Pancreas (tissue), 10 donors: ENCODE results near the gene RAB3GAP1. TPM values are rescaled to one million over a fixed set of nuclear protein-coding genes. Genes with fewer than 3 reads are reported as not detected.

Source experiments
- ATAC-seq, 4 donors: fragments of 200-7000 bp; cut with Tn5 transposase; one replicate each; pipeline versions ENCODE4 v1.8.0 to v1.9.1; 2020; ENCODE audit warnings: mild to moderate bottlenecking in 4 of 4, moderate library complexity in 4 of 4
- DNase-seq, 6 donors: peaks; one replicate each; pipeline ENCODE4 v3.0.0-alpha.2; 2020
- FAIRE-seq: peaks from 2 replicates; lab custom pipeline; 2012; peaks lifted over from hg19 to GRCh38; lab: Jason Lieb, UNC
- H3K27ac ChIP-seq, 4 donors: fragments of 200-600 bp; sonication (generic); 1 replicate in 3 of 4; 2 replicates in 1 of 4; pipeline versions ENCODE4 v1.5.0 to v1.8.0; 2020
- H3K27me3 ChIP-seq, 4 donors: fragments of 200-600 bp; one replicate each; pipeline ENCODE4 v1.8.0; 2021
- H3K36me3 ChIP-seq, 3 donors: fragments of 200-600 bp; sonication (generic) in 1 of 3; one replicate each; pipeline versions ENCODE4 v1.5.0 to v1.8.0; 2020 to 2021
- H3K4me1 ChIP-seq, 3 donors: fragments of 200-600 bp; one replicate each; pipeline ENCODE4 v1.8.0; 2021
- H3K4me3 ChIP-seq, 4 donors: fragments of 200-600 bp; sonication (generic) in 2 of 4; one replicate each; pipeline versions ENCODE4 v1.5.0 to v1.8.0; 2020 to 2021
- H3K9me3 ChIP-seq, 4 donors: fragments of 200-600 bp; one replicate each; pipeline ENCODE4 v1.8.0; 2021
- CTCF ChIP-seq, 4 donors: fragments of 200-600 bp; sonication (generic) in 3 of 4; IDR thresholded peaks; one replicate each; pipeline versions ENCODE4 v1.5.0 to v1.8.0; 2021; ENCODE audit warnings: antibody characterized with exemption in 4 of 4
- whole genome bisulfite sequencing, 2 donors: extraction: QIAGEN DNeasy Blood & Tissue Kit; methylation state at CpG; one replicate each; pipeline ENCODE4 v1.1.7; 2013; 5-methylcytosine and 5-hydroxymethylcytosine counted together
- intact Hi-C, 3 donors: fragments of 100-400 bp; cut with DNase I; formaldehyde crosslinking; loops; one replicate each; pipeline versions ENCODE4 v1.11.1 to v1.14.2; 2022
- polyA plus RNA-seq, 2 donors: library from polyadenylated mRNA; stranded (reverse); fragments of 200-250 nt; gene quantifications; one replicate each; pipeline ENCODE4 v1.2.3, GENCODE V29; 2013
- total RNA-seq, 6 donors: library from RNA; stranded (reverse); fragmentation: NEBNext Ultra II Directional in 4 of 6; extraction: Animal tissue kit (Norgen Biotek cat#: 25700) in 4 of 6; gene quantifications; one replicate each; pipeline versions ENCODE4 v1.2.1 to v1.2.4, GENCODE V29; 2021 to 2023
- donor health status: healthy with polysubstance abuse.
- donor health status: DM: no; HTN: no; CAD: no; lungs with moderate emphysema.
- donor health status: DM: no; HTN: no; CAD: no.
- donor health status: control.
- donor health status: control.
- donor health status: Bipolar disorder and iron deficiency.
- donor health status: DM: yes; HTN: yes; CAD: no.
- donor health status: DM: no; HTN: no; CAD: no.
- donor health status: DM: no; HTN: no; CAD: no.
- donor health status: DM: yes; HTN: yes; CAD: no.

The RAB3GAP1 gene
- total and polyA plus RNA-seq, 8 donors = 10.3 to 25.5 (median 22.3) TPM

- no peak for TF ChIP-seq CTCF (IDR thresholded peaks at IDR 0.05)
- Histone ChIP-seq H3K27ac (no peak overlapping the region), H3K27me3 (no peaks in the 10 kb centered on the region), H3K4me3 (no peak overlapping the region), H3K9me3 (no peaks in the 10 kb centered on the region), H3K4me1 (no peaks in the 10 kb centered on the region), H3K36me3 (no peaks in the 10 kb centered on the region)
- WGBS, 2 donors = 92 to 94% methylated on average over 5 of the region's 5 CpGs
- no peak for DNase-seq
- ATAC-seq = no peak
- no peak for FAIRE-seq
- intact Hi-C loops = no loop called here
Observed at GRCh38 chr2:135186054-135186453, 134.0 kb downstream of the RAB3GAP1 start.

DNA sequence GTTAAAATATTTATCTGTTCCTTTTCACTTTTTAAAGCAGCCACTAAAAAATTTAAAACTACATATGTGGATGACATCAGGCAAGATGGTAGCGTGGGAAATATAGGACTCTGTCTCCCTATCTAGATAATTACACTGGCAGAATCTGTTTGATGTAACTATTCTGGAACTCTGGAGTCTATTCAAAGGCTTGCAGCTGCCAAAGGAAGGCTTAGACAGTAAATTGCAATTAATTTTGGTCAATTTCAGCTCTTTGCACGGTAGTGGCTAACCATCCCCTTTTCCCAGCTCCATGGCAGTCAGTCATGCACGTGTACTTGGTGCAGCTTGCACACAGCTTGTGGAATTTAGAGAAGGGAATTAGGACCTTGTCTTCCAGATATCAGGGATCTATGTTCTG lies 135.2 kb downstream of the RAB3GAP1 start:
- no peak overlapping the region for H3K4me3 ChIP-seq
- no peaks in the 10 kb centered on the region for H3K27me3 ChIP-seq
- no peak for TF ChIP-seq CTCF (IDR thresholded peaks at IDR 0.05)
- 89 to 100% methylated on average over 3 of the region's 3 CpGs for WGBS, 2 donors
- ATAC-seq = no peak
- no peaks in the 10 kb centered on the region for H3K36me3 ChIP-seq
- no peak overlapping the region for H3K27ac ChIP-seq
- H3K4me1 ChIP-seq = no peaks in the 10 kb centered on the region
- no peak for DNase-seq
- no peak for FAIRE-seq
- intact Hi-C loops = no loop called here
- no peaks in the 10 kb centered on the region for H3K9me3 ChIP-seq

GRCh38 chr2:135189148-135189547 lies 137.1 kb downstream of the RAB3GAP1 start:
- no peak overlapping the region for H3K4me3 ChIP-seq
- no peak for TF ChIP-seq CTCF (IDR thresholded peaks at IDR 0.05)
- WGBS, 2 donors = 100% methylated on average over 1 of the region's 1 CpG
- DNase-seq = no peak
- no peak for ATAC-seq
- no peaks in the 10 kb centered on the region for H3K9me3 ChIP-seq
- H3K27ac ChIP-seq = no peak overlapping the region
- H3K4me1 ChIP-seq = no peaks in the 10 kb centered on the region
- intact Hi-C loops = no loop called here
- no peak for FAIRE-seq
- H3K27me3 ChIP-seq = no peaks in the 10 kb centered on the region
- no peaks in the 10 kb centered on the region for H3K36me3 ChIP-seq

- Histone ChIP-seq H3K9me3 (no peaks in the 10 kb centered on the region), H3K27me3 (no peaks in the 10 kb centered on the region), H3K27ac (no peak overlapping the region), H3K36me3 (no peaks in the 10 kb centered on the region), H3K4me1 (no peaks in the 10 kb centered on the region), H3K4me3 (no peak overlapping the region)
- no peak for FAIRE-seq
- TF ChIP-seq CTCF (IDR thresholded peaks at IDR 0.05) = no peak
- no peak for ATAC-seq
- intact Hi-C loops = no loop called here
- DNase-seq = no peak
Observed at GRCh38 chr2:135190799-135191198, 138.7 kb downstream of the RAB3GAP1 start.

GRCh38 chr2:135198481-135198880 lies 146.4 kb downstream of the RAB3GAP1 start:
- WGBS, 2 donors = 86 to 87% methylated on average over 3 of the region's 3 CpGs
- H3K27ac ChIP-seq = no peak overlapping the region
- H3K4me1 ChIP-seq = peaks cover 0 to 8% (median 0%) of the 10 kb centered on the region in 3 donors
- intact Hi-C loops = no loop called here
- H3K36me3 ChIP-seq = no peaks in the 10 kb centered on the region
- no peaks in the 10 kb centered on the region for H3K27me3 ChIP-seq
- TF ChIP-seq CTCF (IDR thresholded peaks at IDR 0.05) = no peak
- H3K9me3 ChIP-seq = no peaks in the 10 kb centered on the region
- ATAC-seq (no peak), FAIRE-seq (no peak), DNase-seq (no peak)
- no peak overlapping the region for H3K4me3 ChIP-seq
